ENCODE results near the gene CDH4.

DNA sequence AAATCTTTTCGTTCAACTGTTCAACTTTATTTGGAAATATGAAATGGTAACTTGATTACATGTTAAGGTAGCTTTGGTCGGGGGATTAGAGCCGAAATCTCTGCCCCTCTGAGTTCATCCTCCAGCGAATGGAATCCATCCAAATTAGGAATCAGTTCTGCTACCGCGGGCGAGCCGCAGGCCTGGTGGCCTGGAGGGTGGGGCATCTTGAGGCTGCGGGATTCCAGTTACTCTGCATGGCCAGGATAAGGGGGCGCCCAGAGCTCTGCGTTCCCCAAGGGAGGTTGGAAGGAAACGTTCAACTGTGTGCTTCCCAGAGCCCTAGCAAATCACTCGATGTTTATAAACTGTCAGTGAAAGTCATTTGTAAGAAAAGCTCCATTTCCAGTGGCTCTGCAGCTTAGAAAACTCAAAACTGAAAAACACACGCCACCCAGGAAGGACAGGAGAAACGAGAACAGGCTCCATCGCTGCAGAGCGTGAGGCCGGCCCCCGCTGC lies 551.4 kb downstream of the CDH4 start:
- TF ChIP-seq, protein P1, sequence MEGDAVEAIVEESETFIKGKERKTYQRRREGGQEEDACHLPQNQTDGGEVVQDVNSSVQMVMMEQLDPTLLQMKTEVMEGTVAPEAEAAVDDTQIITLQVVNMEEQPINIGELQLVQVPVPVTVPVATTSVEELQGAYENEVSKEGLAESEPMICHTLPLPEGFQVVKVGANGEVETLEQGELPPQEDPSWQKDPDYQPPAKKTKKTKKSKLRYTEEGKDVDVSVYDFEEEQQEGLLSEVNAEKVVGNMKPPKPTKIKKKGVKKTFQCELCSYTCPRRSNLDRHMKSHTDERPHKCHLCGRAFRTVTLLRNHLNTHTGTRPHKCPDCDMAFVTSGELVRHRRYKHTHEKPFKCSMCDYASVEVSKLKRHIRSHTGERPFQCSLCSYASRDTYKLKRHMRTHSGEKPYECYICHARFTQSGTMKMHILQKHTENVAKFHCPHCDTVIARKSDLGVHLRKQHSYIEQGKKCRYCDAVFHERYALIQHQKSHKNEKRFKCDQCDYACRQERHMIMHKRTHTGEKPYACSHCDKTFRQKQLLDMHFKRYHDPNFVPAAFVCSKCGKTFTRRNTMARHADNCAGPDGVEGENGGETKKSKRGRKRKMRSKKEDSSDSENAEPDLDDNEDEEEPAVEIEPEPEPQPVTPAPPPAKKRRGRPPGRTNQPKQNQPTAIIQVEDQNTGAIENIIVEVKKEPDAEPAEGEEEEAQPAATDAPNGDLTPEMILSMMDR (tag by site-specific recombination; IDR thresholded peaks at IDR 0.05): no peak
- no peak for TF ChIP-seq ZNF423 (tag by site-specific recombination; IDR thresholded peaks at IDR 0.05)
- TF ChIP-seq ZNF169 (tag by site-specific recombination; IDR thresholded peaks at IDR 0.05): no peak
- TF ChIP-seq, protein P2, sequence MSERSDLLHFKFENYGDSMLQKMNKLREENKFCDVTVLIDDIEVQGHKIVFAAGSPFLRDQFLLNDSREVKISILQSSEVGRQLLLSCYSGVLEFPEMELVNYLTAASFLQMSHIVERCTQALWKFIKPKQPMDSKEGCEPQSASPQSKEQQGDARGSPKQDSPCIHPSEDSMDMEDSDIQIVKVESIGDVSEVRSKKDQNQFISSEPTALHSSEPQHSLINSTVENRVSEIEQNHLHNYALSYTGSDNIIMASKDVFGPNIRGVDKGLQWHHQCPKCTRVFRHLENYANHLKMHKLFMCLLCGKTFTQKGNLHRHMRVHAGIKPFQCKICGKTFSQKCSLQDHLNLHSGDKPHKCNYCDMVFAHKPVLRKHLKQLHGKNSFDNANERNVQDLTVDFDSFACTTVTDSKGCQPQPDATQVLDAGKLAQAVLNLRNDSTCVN (tag by site-specific recombination; optimal IDR thresholded peaks at IDR 0.05): no peak
- no peak for TF ChIP-seq ZBTB8A (tag by site-specific recombination; IDR thresholded peaks at IDR 0.05)
- TF ChIP-seq, protein P3, sequence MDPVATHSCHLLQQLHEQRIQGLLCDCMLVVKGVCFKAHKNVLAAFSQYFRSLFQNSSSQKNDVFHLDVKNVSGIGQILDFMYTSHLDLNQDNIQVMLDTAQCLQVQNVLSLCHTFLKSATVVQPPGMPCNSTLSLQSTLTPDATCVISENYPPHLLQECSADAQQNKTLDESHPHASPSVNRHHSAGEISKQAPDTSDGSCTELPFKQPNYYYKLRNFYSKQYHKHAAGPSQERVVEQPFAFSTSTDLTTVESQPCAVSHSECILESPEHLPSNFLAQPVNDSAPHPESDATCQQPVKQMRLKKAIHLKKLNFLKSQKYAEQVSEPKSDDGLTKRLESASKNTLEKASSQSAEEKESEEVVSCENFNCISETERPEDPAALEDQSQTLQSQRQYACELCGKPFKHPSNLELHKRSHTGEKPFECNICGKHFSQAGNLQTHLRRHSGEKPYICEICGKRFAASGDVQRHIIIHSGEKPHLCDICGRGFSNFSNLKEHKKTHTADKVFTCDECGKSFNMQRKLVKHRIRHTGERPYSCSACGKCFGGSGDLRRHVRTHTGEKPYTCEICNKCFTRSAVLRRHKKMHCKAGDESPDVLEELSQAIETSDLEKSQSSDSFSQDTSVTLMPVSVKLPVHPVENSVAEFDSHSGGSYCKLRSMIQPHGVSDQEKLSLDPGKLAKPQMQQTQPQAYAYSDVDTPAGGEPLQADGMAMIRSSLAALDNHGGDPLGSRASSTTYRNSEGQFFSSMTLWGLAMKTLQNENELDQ (tag by site-specific recombination; IDR thresholded peaks at IDR 0.05; ENCODE audit: low read depth): no peak
- no peak for TF ChIP-seq MEIS1 (CRISPR knock-in tag; IDR thresholded peaks at IDR 0.05; ENCODE audit: borderline replicate concordance)
- TF ChIP-seq, protein P4, sequence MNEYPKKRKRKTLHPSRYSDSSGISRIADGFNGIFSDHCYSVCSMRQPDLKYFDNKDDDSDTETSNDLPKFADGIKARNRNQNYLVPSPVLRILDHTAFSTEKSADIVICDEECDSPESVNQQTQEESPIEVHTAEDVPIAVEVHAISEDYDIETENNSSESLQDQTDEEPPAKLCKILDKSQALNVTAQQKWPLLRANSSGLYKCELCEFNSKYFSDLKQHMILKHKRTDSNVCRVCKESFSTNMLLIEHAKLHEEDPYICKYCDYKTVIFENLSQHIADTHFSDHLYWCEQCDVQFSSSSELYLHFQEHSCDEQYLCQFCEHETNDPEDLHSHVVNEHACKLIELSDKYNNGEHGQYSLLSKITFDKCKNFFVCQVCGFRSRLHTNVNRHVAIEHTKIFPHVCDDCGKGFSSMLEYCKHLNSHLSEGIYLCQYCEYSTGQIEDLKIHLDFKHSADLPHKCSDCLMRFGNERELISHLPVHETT (tag by site-specific recombination; IDR thresholded peaks at IDR 0.05): no peak
- TF ChIP-seq ZNF830 (tag by site-specific recombination; IDR thresholded peaks at IDR 0.05; ENCODE audit: low read depth): no peak
- TF ChIP-seq GLI4 (tag by site-specific recombination; IDR thresholded peaks at IDR 0.05): no peak
